DLD1 (cell line): ENCODE measurements around the gene SVOPL.
"Not testable (repeated sequence)": the region's sequence is repeated elsewhere in the genome, so short reads cannot be mapped to it uniquely, and the experiment has no call there.

Experiments
- in situ Hi-C: cut with HindIII; loops from 2 replicates; pipeline ENCODE4 v1.10.0; 2017; ENCODE audit warnings: low sequenced_read_pairs

SVOPL gene, protein sequence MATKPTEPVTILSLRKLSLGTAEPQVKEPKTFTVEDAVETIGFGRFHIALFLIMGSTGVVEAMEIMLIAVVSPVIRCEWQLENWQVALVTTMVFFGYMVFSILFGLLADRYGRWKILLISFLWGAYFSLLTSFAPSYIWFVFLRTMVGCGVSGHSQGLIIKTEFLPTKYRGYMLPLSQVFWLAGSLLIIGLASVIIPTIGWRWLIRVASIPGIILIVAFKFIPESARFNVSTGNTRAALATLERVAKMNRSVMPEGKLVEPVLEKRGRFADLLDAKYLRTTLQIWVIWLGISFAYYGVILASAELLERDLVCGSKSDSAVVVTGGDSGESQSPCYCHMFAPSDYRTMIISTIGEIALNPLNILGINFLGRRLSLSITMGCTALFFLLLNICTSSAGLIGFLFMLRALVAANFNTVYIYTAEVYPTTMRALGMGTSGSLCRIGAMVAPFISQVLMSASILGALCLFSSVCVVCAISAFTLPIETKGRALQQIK

GRCh38 chr7:138700857-138701536 lies at the start of gene SVOPL:
Gene SVOPL (minus strand): TSS chr7:138701362. CDS start chr7:138679045, 22,317 bp downstream.
- in situ Hi-C loops, result no loop called here

- in situ Hi-C loops, result no loop called here
Measured at GRCh38 chr7:138750473-138750872, 49.3 kb upstream of the SVOPL start.

- in situ Hi-C loops, result no loop called here
Measured at GRCh38 chr7:138749960-138750359, 48.8 kb upstream of the SVOPL start.

- in situ Hi-C loops, result no loop called here
Measured at GRCh38 chr7:138748666-138749065, 47.5 kb upstream of the SVOPL start.

- in situ Hi-C loops, result no loop called here
Measured at GRCh38 chr7:138746073-138746472, 44.9 kb upstream of the SVOPL start.

DNA sequence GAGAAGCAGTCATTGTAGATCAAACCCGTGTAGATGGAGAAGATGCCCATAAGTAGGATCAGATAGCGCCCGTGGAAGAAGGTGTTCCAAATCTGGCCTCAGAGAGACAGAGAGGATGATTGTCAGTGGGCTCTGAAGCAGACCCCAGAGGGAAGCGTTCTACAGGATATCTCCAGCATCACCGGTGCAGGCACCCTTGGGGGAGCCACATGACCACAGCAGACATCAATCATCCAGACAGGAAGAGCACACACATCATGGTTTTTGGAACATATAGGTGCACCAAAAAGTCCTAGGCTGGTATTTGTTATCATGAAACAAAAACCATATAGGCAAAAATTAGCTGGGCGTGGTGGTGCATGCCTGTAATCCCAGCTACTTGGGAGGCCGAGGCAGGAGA lies 44.0 kb upstream of the SVOPL start:
- in situ Hi-C loops, result no loop called here

DNA sequence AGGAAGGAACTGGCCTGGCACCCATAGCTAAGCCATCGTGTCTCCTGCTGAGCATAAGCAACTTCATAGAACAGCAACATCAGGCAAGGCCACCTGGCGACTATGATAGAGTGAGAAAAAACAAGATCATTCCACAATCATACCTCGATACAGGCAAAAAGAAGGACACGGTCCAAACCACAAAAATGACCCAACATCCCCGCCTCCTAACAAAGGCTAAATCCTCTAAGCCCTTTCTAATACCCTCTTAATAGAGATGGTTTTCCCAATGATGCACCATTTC lies 40.2 kb upstream of the SVOPL start:
- in situ Hi-C loops, result no loop called here

DNA sequence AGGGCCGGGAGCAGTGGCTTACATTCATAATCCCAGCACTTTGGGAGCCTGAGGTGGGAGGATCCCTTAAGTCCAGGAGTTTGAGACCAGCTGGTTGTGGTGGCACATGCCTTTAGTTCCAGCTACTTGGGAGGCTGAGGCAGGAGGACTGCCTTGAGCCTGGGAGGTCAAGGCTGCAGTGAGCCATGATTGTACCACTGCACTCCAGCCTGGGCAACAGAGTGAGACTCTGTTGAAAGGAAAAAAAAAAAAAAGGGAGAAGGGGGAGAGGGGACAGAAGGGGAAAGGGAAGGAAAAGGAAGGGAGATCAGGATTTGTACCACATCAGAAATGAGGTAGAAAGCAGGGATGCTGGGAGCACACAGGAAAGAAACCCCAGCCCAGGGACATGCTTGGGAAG lies 38.7 kb upstream of the SVOPL start:
- in situ Hi-C loops, result no loop called here

- in situ Hi-C loops, result no loop called here
Measured at GRCh38 chr7:138738551-138739335, 37.6 kb upstream of the SVOPL start.

DNA sequence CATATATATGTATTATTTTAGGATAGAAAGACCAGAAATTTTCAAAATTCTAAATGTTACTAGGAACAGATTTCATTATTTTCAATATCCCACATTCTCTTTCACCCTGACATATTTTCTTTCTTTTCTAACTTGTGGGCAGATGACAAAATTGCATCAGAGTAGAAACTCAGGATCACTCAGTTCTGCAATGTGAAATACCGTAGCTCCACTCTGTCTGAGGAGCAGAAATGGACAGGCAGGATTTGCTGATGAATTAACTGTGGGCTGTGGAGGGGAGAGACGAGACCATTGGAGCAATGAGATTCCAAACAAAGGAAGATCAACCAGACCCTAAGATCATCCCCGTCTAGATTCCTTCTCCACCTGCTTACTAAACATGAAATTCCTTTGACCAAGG lies 37.0 kb upstream of the SVOPL start:
- in situ Hi-C loops, result no loop called here

DNA sequence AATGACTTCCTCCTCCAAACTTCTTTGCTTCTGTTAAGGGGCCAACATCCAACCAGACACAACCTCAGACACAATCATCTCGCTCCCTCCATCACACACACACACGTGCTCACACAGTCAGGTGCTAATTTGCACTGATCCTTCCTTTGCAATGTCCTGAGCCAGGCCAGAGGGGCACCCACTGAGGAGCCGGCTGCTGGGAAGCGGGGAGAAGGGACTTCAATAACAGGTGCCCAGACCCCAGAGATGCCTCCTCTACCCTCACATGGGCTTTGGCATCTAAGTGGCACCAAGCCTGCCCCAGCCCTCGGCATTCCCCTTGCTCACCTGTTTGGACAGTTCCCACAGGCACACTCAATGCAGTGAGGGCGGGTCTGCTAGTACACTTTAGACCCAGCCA lies 34.2 kb upstream of the SVOPL start:
- in situ Hi-C loops, result no loop called here

- in situ Hi-C loops, result not testable (repeated sequence)
Measured at GRCh38 chr7:138731733-138732132, 30.6 kb upstream of the SVOPL start.

GRCh38 chr7:138729444-138729843 lies 28.3 kb upstream of the SVOPL start:
- in situ Hi-C loops, result no loop called here

DNA sequence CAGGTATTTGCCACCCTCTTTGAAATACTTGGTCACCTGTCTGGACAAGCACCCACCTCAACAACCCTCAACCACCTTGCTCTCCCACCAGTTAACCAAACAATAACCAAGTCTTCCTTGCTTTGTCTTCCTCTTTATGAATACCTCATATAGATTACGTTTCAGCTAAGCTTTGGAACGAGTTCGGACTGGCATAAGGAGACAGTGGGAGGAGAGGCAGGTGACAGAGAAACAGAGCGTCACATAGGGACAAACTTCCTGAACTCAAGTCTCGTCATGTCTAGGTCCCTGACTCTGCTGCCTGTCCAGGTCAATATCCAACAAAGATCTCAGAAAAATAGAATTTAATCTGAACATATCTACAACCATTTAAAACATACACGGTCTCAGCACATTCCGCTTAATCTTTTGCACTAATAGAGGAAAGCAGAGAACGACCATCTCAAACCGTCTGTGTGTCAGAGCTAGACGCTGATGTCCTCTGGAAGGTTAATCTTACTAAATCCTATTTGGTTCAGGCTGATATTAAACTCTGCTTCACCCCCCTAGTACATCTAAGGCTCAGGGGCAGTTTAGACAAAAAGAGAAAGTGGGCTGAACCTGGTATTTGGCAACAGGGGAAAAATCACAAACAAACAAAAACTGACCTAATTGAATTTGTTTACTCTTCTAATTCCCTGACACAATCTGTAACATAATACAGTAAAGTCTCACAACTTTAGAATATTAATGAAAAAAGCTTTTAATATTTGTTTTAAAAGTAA lies 26.4 kb upstream of the SVOPL start:
- in situ Hi-C loops, result no loop called here

GRCh38 chr7:138726288-138726687 lies 25.1 kb upstream of the SVOPL start:
- in situ Hi-C loops, result no loop called here

- in situ Hi-C loops, result no loop called here
Measured at GRCh38 chr7:138720286-138720685, 19.1 kb upstream of the SVOPL start.

- in situ Hi-C loops, result no loop called here
Measured at GRCh38 chr7:138716889-138717288, 15.7 kb upstream of the SVOPL start.

- in situ Hi-C loops, result no loop called here
Measured at GRCh38 chr7:138713191-138713590, 12.0 kb upstream of the SVOPL start.

- in situ Hi-C loops, result no loop called here
Measured at GRCh38 chr7:138712652-138713051, 11.5 kb upstream of the SVOPL start.

DNA sequence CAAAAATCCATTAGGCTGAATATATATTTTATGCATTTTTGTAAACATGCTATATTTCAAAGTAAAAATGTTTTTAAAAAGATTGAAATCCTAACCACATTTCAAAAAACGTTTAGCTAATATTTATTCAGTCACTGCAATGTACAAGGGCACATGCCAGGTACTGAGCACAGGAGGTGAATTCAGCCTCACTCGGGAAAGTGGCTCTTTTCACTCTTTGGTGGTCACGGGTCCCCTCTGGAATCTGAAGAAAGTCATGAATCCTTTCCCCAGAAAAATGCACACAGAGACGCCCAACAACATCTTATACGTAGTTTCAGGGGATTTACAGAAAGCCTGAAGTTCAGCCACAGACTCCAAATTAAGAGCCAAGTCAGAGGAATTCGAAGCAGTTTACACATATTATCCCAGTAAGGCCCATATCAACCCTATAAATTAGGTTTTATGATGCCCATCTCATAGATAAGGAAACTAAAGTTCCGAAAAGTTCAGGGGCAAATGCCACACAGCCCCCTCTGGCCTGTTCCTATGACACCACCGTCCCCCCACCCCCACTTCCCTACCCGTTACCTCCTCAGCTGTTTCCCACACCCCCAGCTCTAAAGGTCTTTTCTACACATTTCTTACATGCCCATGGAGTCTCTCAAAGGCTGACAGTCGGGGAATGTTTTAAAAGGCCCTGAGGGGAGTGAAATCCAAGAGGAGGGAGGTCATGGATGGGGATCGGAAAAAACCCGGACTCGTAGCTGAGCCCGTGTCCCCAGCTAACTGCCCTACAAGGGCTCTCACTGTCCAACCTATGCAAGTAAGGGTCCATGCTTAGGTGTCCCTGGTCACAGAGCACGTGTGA lies 9.6 kb upstream of the SVOPL start:
- in situ Hi-C loops, result no loop called here
